ENCODE measurements around the gene WWOX. TPM values are rescaled to one million over a fixed set of nuclear protein-coding genes. Genes with fewer than 3 reads are reported as not detected.

The WWOX gene
- total RNA-seq, 1 experiment from 2014 or later = 28.3 TPM

GRCh38 chr16:78789561-78789960 lies 690.1 kb downstream of the WWOX start:
- Histone ChIP-seq H3K9ac (ENCODE audit: low read length) (no peak overlapping the region), H4K20me1 (ENCODE audit: low read length) (no peaks in the 10 kb centered on the region), H3K79me2 (ENCODE audit: low read length) (no peaks in the 10 kb centered on the region), H3F3A (ENCODE audit: low read length, unreplicated experiment) (no peaks in the 10 kb centered on the region), H3K9me3 (ENCODE audit: low read length) (no peaks in the 10 kb centered on the region), H3K27ac (ENCODE audit: low read length) (no peak overlapping the region), H3K9me2 (replicated peaks; ENCODE audit: low read length) (no peaks in the 10 kb centered on the region), H2AFZ (ENCODE audit: low read length) (no peak overlapping the region), H3K4me1 (ENCODE audit: insufficient read depth, low read length) (no peaks in the 10 kb centered on the region), H3K4me2 (ENCODE audit: low read length) (no peak overlapping the region), H3K4me3 (ENCODE audit: low read length) (no peak overlapping the region), H3K36me3 (ENCODE audit: low read depth, low read length) (no peaks in the 10 kb centered on the region), H3K27me3 (ENCODE audit: low read length) (no peaks in the 10 kb centered on the region)
- ChIA-PET CTCF (no interaction called here), POLR2A (ENCODE audit: unreplicated experiment) (no interaction called here)
- no peak for TF ChIP-seq EZH2phosphoT487 (IDR thresholded peaks at IDR 0.05; ENCODE audit: borderline replicate concordance, low read length)
- no peak for TF ChIP-seq CTCF (conservative IDR thresholded peaks at IDR 0.05; ENCODE audit: low read depth, low read length)
- TF ChIP-seq EZH2 (IDR thresholded peaks at IDR 0.05; ENCODE audit: low read length, unreplicated experiment) = no peak
- no TSS peak for BruUV-seq (replicated peaks)
- ATAC-seq = no peak
- DNase-seq = no peak
- intact Hi-C loops (cut with micrococcal nuclease) = no loop called here

GRCh38 chr16:78791011-78791410 lies 691.6 kb downstream of the WWOX start:
- Histone ChIP-seq H2AFZ (ENCODE audit: low read length) (no peak overlapping the region), H3K79me2 (ENCODE audit: low read length) (no peaks in the 10 kb centered on the region), H3K9me2 (replicated peaks; ENCODE audit: low read length) (no peaks in the 10 kb centered on the region), H3K4me2 (ENCODE audit: low read length) (no peak overlapping the region), H4K20me1 (ENCODE audit: low read length) (no peaks in the 10 kb centered on the region), H3K9ac (ENCODE audit: low read length) (no peak overlapping the region), H3F3A (ENCODE audit: low read length, unreplicated experiment) (no peaks in the 10 kb centered on the region), H3K9me3 (ENCODE audit: low read length) (no peaks in the 10 kb centered on the region), H3K4me1 (ENCODE audit: insufficient read depth, low read length) (no peaks in the 10 kb centered on the region), H3K36me3 (ENCODE audit: low read depth, low read length) (no peaks in the 10 kb centered on the region), H3K4me3 (ENCODE audit: low read length) (no peak overlapping the region), H3K27me3 (ENCODE audit: low read length) (no peaks in the 10 kb centered on the region), H3K27ac (ENCODE audit: low read length) (no peak overlapping the region)
- POLR2A ChIA-PET (ENCODE audit: unreplicated experiment) = no interaction called here
- CTCF ChIA-PET = no interaction called here
- intact Hi-C loops (cut with micrococcal nuclease) = no loop called here
- DNase-seq = no peak
- BruUV-seq (replicated peaks) = no TSS peak
- TF ChIP-seq EZH2 (IDR thresholded peaks at IDR 0.05; ENCODE audit: low read length, unreplicated experiment) = no peak
- ATAC-seq = no peak

GRCh38 chr16:78791926-78792325 lies 692.5 kb downstream of the WWOX start:
- no TSS peak for BruUV-seq (replicated peaks)

More at GRCh38 chr16:78791926-78792325, 692.5 kb downstream of the WWOX start:
- H3K79me2 ChIP-seq (ENCODE audit: low read length) = no peaks in the 10 kb centered on the region
- ChIA-PET CTCF (no interaction called here), POLR2A (ENCODE audit: unreplicated experiment) (no interaction called here)
- no peak overlapping the region for H3K27ac ChIP-seq (ENCODE audit: low read length)
- H3K9ac ChIP-seq (ENCODE audit: low read length) = no peak overlapping the region
- DNase-seq (no peak), ATAC-seq (no peak)
- no peak for TF ChIP-seq EZH2phosphoT487 (IDR thresholded peaks at IDR 0.05; ENCODE audit: borderline replicate concordance, low read length)
- TF ChIP-seq CTCF (conservative IDR thresholded peaks at IDR 0.05; ENCODE audit: low read depth, low read length) = no peak
- TF ChIP-seq EZH2 (IDR thresholded peaks at IDR 0.05; ENCODE audit: low read length, unreplicated experiment) = no peak
- no peaks in the 10 kb centered on the region for H3K36me3 ChIP-seq (ENCODE audit: low read depth, low read length)
- H3K27me3 ChIP-seq (ENCODE audit: low read length) = no peaks in the 10 kb centered on the region
- H3F3A ChIP-seq (ENCODE audit: low read length, unreplicated experiment) = no peaks in the 10 kb centered on the region
- H3K4me2 ChIP-seq (ENCODE audit: low read length) = no peak overlapping the region
- intact Hi-C loops (cut with micrococcal nuclease) = no loop called here
- H3K9me2 ChIP-seq (replicated peaks; ENCODE audit: low read length) = no peaks in the 10 kb centered on the region
- no peak overlapping the region for H2AFZ ChIP-seq (ENCODE audit: low read length)
- H3K4me1 ChIP-seq (ENCODE audit: insufficient read depth, low read length) = no peaks in the 10 kb centered on the region
- no peaks in the 10 kb centered on the region for H3K9me3 ChIP-seq (ENCODE audit: low read length)
- no peaks in the 10 kb centered on the region for H4K20me1 ChIP-seq (ENCODE audit: low read length)
- H3K4me3 ChIP-seq (ENCODE audit: low read length) = no peak overlapping the region
